Measurements from ENCODE around the gene HIRIP3. TPM values are rescaled to one million over a fixed set of nuclear protein-coding genes. Genes with fewer than 3 reads are reported as not detected.

Gene HIRIP3
- total RNA-seq, 1 donor from 2014 or later: 9.9 TPM

- no peak for TF ChIP-seq CTCF (IDR thresholded peaks at IDR 0.05)
- DNase-seq (ENCODE audit: low spot score): no peak
- H3K27ac Mint-ChIP-seq (ENCODE audit: unreplicated experiment): no peak overlapping the region
- H3K4me1 Mint-ChIP-seq (ENCODE audit: low read depth): peaks cover 16% of the 10 kb centered on the region
- H3K9me3 Mint-ChIP-seq (ENCODE audit: low read depth): no peaks in the 10 kb centered on the region
- H3K4me3 Mint-ChIP-seq (ENCODE audit: unreplicated experiment): no peak overlapping the region
- peaks cover 3% of the 10 kb centered on the region for H3K36me3 Mint-ChIP-seq (ENCODE audit: low read depth)
- no peaks in the 10 kb centered on the region for H3K27me3 Mint-ChIP-seq (ENCODE audit: low read depth)
Measured at GRCh38 chr16:29999605-30000004, 4.2 kb upstream of the HIRIP3 start.

- peak overlapping the region; percentile 96 for H3K4me3 Mint-ChIP-seq (ENCODE audit: unreplicated experiment)
- no peaks in the 10 kb centered on the region for H3K9me3 Mint-ChIP-seq (ENCODE audit: low read depth)
- H3K27ac Mint-ChIP-seq (ENCODE audit: unreplicated experiment): peak overlapping the region; percentile 94
- H3K27me3 Mint-ChIP-seq (ENCODE audit: low read depth): no peaks in the 10 kb centered on the region
- no peak for TF ChIP-seq CTCF (IDR thresholded peaks at IDR 0.05)
- DNase-seq (ENCODE audit: low spot score): no peak
- peaks cover 8% of the 10 kb centered on the region for H3K36me3 Mint-ChIP-seq (ENCODE audit: low read depth)
- H3K4me1 Mint-ChIP-seq (ENCODE audit: low read depth): peaks cover 24% of the 10 kb centered on the region
Measured at GRCh38 chr16:29996766-29997250, 1.4 kb upstream of the HIRIP3 start.

- Mint-ChIP-seq H3K4me3 (ENCODE audit: unreplicated experiment) (peak within 1 kb of the TSS; percentile 96), H3K4me1 (ENCODE audit: low read depth) (peaks cover 24% of the 10 kb centered on the region), H3K27ac (ENCODE audit: unreplicated experiment) (peak within 1 kb of the TSS; percentile 94), H3K9me3 (ENCODE audit: low read depth) (no peaks in the 10 kb centered on the region), H3K36me3 (ENCODE audit: low read depth) (peaks cover 8% of the 10 kb centered on the region), H3K27me3 (ENCODE audit: low read depth) (no peaks in the 10 kb centered on the region)
- TF ChIP-seq CTCF (IDR thresholded peaks at IDR 0.05): peak; percentile 27
- peak; percentile 99 for DNase-seq (ENCODE audit: low spot score)
Measured at GRCh38 chr16:29995911-29996765, 721 bp upstream of the HIRIP3 start, which contains the start of gene INO80E. Gene INO80E (plus strand): TSS chr16:29996241. CDS start chr16:29996311, 70 bp downstream.

- peaks cover 24% of the 10 kb centered on the region for H3K4me1 Mint-ChIP-seq (ENCODE audit: low read depth)
- H3K4me3 Mint-ChIP-seq (ENCODE audit: unreplicated experiment): peak overlapping the region; percentile 96
- DNase-seq (ENCODE audit: low spot score): peak; percentile 57
- no peaks in the 10 kb centered on the region for H3K27me3 Mint-ChIP-seq (ENCODE audit: low read depth)
- H3K36me3 Mint-ChIP-seq (ENCODE audit: low read depth): peaks cover 12% of the 10 kb centered on the region
- H3K27ac Mint-ChIP-seq (ENCODE audit: unreplicated experiment): peak overlapping the region; percentile 94
- no peak for TF ChIP-seq CTCF (IDR thresholded peaks at IDR 0.05)
- no peaks in the 10 kb centered on the region for H3K9me3 Mint-ChIP-seq (ENCODE audit: low read depth)
Measured at GRCh38 chr16:29994600-29995323, 655 bp downstream of the HIRIP3 start.

GRCh38 chr16:29993903-29994599 lies 1.4 kb downstream of the HIRIP3 start:
- DNase-seq (ENCODE audit: low spot score): peak; percentile 59
- H3K4me3 Mint-ChIP-seq (ENCODE audit: unreplicated experiment): peak overlapping the region; percentile 96
- H3K4me1 Mint-ChIP-seq (ENCODE audit: low read depth): peaks cover 24% of the 10 kb centered on the region
- H3K36me3 Mint-ChIP-seq (ENCODE audit: low read depth): peaks cover 14% of the 10 kb centered on the region
- H3K27ac Mint-ChIP-seq (ENCODE audit: unreplicated experiment): peak overlapping the region; percentile 94
- no peaks in the 10 kb centered on the region for H3K27me3 Mint-ChIP-seq (ENCODE audit: low read depth)
- no peaks in the 10 kb centered on the region for H3K9me3 Mint-ChIP-seq (ENCODE audit: low read depth)
- no peak for TF ChIP-seq CTCF (IDR thresholded peaks at IDR 0.05)

Data from chondrocyte (in vitro differentiated cells).